ENCODE data around the gene CABP1. TPM values are rescaled to one million over a fixed set of nuclear protein-coding genes. Genes with fewer than 3 reads are reported as not detected.
"Not testable (repeated sequence)": the region's sequence is repeated elsewhere in the genome, so short reads cannot be mapped to it uniquely, and the experiment has no call there.

Gene CABP1
- total and polyA plus RNA-seq, 10 of the 15 experiments (the other 5 are each of a cell fraction or from before 2014, with no cell fraction given), result 0.16 to 2.4 (median 0.80) TPM; not detected in 2

GRCh38 chr12:120610560-120610959, 29.9 kb upstream of the CABP1 start (continued):
- TF ChIP-seq BCLAF1 (IDR thresholded peaks at IDR 0.05), result no peak
- no peak for TF ChIP-seq FOXK2 (IDR thresholded peaks at IDR 0.05)
- TF ChIP-seq RUNX3 (IDR thresholded peaks at IDR 0.05; ENCODE audit: low read length), result no peak
- no peak for TF ChIP-seq RB1 (IDR thresholded peaks at IDR 0.05; ENCODE audit: borderline replicate concordance)

- H3K27me3 ChIP-seq (replicated peaks in 1 of 2; ENCODE audit: control insufficient read depth in 2 of 2, insufficient read depth in 2 of 2, low read length in 1 of 2); H3K9ac ChIP-seq (ENCODE audit: control insufficient read depth, insufficient read depth, low read length); DNase-seq (ENCODE audit: low read depth, low spot score); H3K27ac ChIP-seq (ENCODE audit: control insufficient read depth, insufficient read depth); ATAC-seq; H3K4me3 ChIP-seq; H3K79me2 ChIP-seq (ENCODE audit: control insufficient read depth, insufficient read depth, low read length); POLR2A ChIA-PET; CTCF ChIA-PET; H2AFZ ChIP-seq (ENCODE audit: control insufficient read depth, low read depth, low read length); RAD21 ChIA-PET (ENCODE audit: unreplicated experiment); SMC1A ChIA-PET (ENCODE audit: uncharacterized antibody, unreplicated experiment); H3K4me2 ChIP-seq (ENCODE audit: control insufficient read depth, insufficient read depth); H3K9me3 ChIP-seq (replicated peaks; ENCODE audit: control insufficient read depth, insufficient read depth, low read length); BruUV-seq (replicated peaks); H3K36me3 ChIP-seq (ENCODE audit: control insufficient read depth in 2 of 2, insufficient read depth in 2 of 2, low read length in 1 of 2); FAIRE-seq; in situ Hi-C loops (cut with MboI); intact Hi-C loops (cut with micrococcal nuclease; ENCODE audit: unreplicated experiment); H4K20me1 ChIP-seq (ENCODE audit: control insufficient read depth, insufficient read depth); H3K4me1 ChIP-seq (ENCODE audit: control insufficient read depth, insufficient read depth, low read length): not testable (repeated sequence)
- 0% methylated on average over 1 of the region's 1 CpG for WGBS (ENCODE audit: insufficient coverage, insufficient replicate concordance, low lambda C conversion rate, missing lambda C conversion rate)
These were observed 28.9 kb upstream of the CABP1 start for GRCh38 chr12:120611534-120611933.

GRCh38 chr12:120614848-120615247, 25.6 kb upstream of the CABP1 start:
- no peak overlapping the region for H2AFZ ChIP-seq (ENCODE audit: control insufficient read depth, low read depth, low read length)
- H3K27ac ChIP-seq (ENCODE audit: control insufficient read depth, insufficient read depth), result no peak overlapping the region
- H3K79me2 ChIP-seq (ENCODE audit: control insufficient read depth, insufficient read depth, low read length), result no peaks in the 10 kb centered on the region
- in situ Hi-C loops (cut with MboI), result no loop called here
- ChIA-PET RAD21 (ENCODE audit: unreplicated experiment) (no interaction called here), CTCF (no interaction called here), POLR2A (no interaction called here), SMC1A (ENCODE audit: uncharacterized antibody, unreplicated experiment) (no interaction called here)
- no TSS peak for BruUV-seq (replicated peaks)
- H3K36me3 ChIP-seq (ENCODE audit: control insufficient read depth in 2 of 2, insufficient read depth in 2 of 2, low read length in 1 of 2), result no peaks in the 10 kb centered on the region
- no peak for FAIRE-seq
- H3K4me2 ChIP-seq (ENCODE audit: control insufficient read depth, insufficient read depth), result no peak overlapping the region
- H3K9ac ChIP-seq (ENCODE audit: control insufficient read depth, insufficient read depth, low read length), result no peak overlapping the region
- H3K4me1 ChIP-seq (ENCODE audit: control insufficient read depth, insufficient read depth, low read length), result no peaks in the 10 kb centered on the region
- no peaks in the 10 kb centered on the region for H4K20me1 ChIP-seq (ENCODE audit: control insufficient read depth, insufficient read depth)
- no peak overlapping the region for H3K4me3 ChIP-seq
- intact Hi-C loops (cut with micrococcal nuclease; ENCODE audit: unreplicated experiment), result no loop called here
- no peak for TF ChIP-seq CHD4 (IDR thresholded peaks at IDR 0.05)
- no peak for TF ChIP-seq SP1 (IDR thresholded peaks at IDR 0.05; ENCODE audit: low read depth, low read length)
- TF ChIP-seq SIX5 (IDR thresholded peaks at IDR 0.05; ENCODE audit: low read depth, low read length, severe bottlenecking), result no peak
- TF ChIP-seq RAD21 (IDR thresholded peaks at IDR 0.05; ENCODE audit: insufficient read depth, low read depth, low read length), result no peak
- TF ChIP-seq JUND (IDR thresholded peaks at IDR 0.05; ENCODE audit: low read depth, low read length), result no peak
- no peak for TF ChIP-seq ATF2 (IDR thresholded peaks at IDR 0.05; ENCODE audit: low read length)
- TF ChIP-seq RELA (IDR thresholded peaks at IDR 0.05; ENCODE audit: borderline replicate concordance, partially characterized antibody), result no peak
- TF ChIP-seq STAT3 (IDR thresholded peaks at IDR 0.05; ENCODE audit: low read depth, low read length), result no peak
- TF ChIP-seq ZSCAN29 (IDR thresholded peaks at IDR 0.05), result no peak
- ATAC-seq, result no peak
- H3K27me3 ChIP-seq (replicated peaks in 1 of 2; ENCODE audit: control insufficient read depth in 2 of 2, insufficient read depth in 2 of 2, low read length in 1 of 2), result peaks cover 0 to 2% of the 10 kb centered on the region in 2 experiments; a peak in 2 of 4 replicates
- no peaks in the 10 kb centered on the region for H3K9me3 ChIP-seq (replicated peaks; ENCODE audit: control insufficient read depth, insufficient read depth, low read length)
- DNase-seq (ENCODE audit: low read depth, low spot score), result no peak
